NCI-H1417 (cell line): ENCODE data around the gene PROSER3.
A peak's percentile ranks its signal among the peaks of the same experiment; 100 is the strongest.
"Not testable (repeated sequence)": the region's sequence is repeated elsewhere in the genome, so short reads cannot be mapped to it uniquely, and the experiment has no call there.

ENCODE experiments used
- DNase-seq, 3 experiments: peaks; one replicate each; lab custom pipeline; 2025; lab: John Stamatoyannopoulos, UW

The PROSER3 gene

GRCh38 chr19:35790981-35791813 is 33.2 kb downstream of the PROSER3 start:
- peak in 2 of 3 experiments; percentile 37 to 56 for DNase-seq

- no peak for DNase-seq
Observed at GRCh38 chr19:35791814-35792279, 33.9 kb downstream of the PROSER3 start.

- DNase-seq: no peak
Observed at GRCh38 chr19:35792312-35792711, 34.3 kb downstream of the PROSER3 start.

- no peak for DNase-seq
Observed at GRCh38 chr19:35792888-35793287, 34.9 kb downstream of the PROSER3 start.

- no peak for DNase-seq
Observed at GRCh38 chr19:35793381-35794165, 35.6 kb downstream of the PROSER3 start.

- DNase-seq: not testable (repeated sequence)
Observed at GRCh38 chr19:35795564-35795963, 37.6 kb downstream of the PROSER3 start.

GRCh38 chr19:35796645-35797542 is 38.9 kb downstream of the PROSER3 start:
- DNase-seq: no peak

GRCh38 chr19:35797663-35798062 is 39.7 kb downstream of the PROSER3 start:
- DNase-seq: no peak

GRCh38 chr19:35801828-35802227 is 43.9 kb downstream of the PROSER3 start:
- no peak for DNase-seq

- DNase-seq: peak in 2 of 3 experiments; percentile 26 to 58
Observed at GRCh38 chr19:35805526-35806102, 47.6 kb downstream of the PROSER3 start.

- no peak for DNase-seq
Observed at GRCh38 chr19:35806597-35806996, 48.6 kb downstream of the PROSER3 start.

- DNase-seq: no peak
Observed at GRCh38 chr19:35807633-35808032, 49.7 kb downstream of the PROSER3 start.

GRCh38 chr19:35811317-35812219 is 53.6 kb downstream of the PROSER3 start:
- no peak for DNase-seq

GRCh38 chr19:35812220-35813042 is 54.5 kb downstream of the PROSER3 start, which contains the start of gene PRODH2:
Gene PRODH2 (minus strand): TSS chr19:35812845. CDS start chr19:35812805, 40 bp downstream.
- DNase-seq: no peak

GRCh38 chr19:35813043-35813890 is 55.3 kb downstream of the PROSER3 start:
- DNase-seq: no peak

GRCh38 chr19:35816262-35816661 is 58.3 kb downstream of the PROSER3 start:
- no peak for DNase-seq

- no peak for DNase-seq
Observed at GRCh38 chr19:35816846-35817245, 58.9 kb downstream of the PROSER3 start.

GRCh38 chr19:35818445-35818844 is 60.5 kb downstream of the PROSER3 start:
- DNase-seq: no peak
